NCI-H446 treated with DMSO at 0.1 percent for 48 hours (cell line): ENCODE results near the gene DNAJB1.
"Not testable (repeated sequence)": the region's sequence is repeated elsewhere in the genome, so short reads cannot be mapped to it uniquely, and the experiment has no call there.

ENCODE experiments used
- DNase-seq: peaks from one replicate; lab custom pipeline; 2025; lab: John Stamatoyannopoulos, UW

The DNAJB1 gene

DNA sequence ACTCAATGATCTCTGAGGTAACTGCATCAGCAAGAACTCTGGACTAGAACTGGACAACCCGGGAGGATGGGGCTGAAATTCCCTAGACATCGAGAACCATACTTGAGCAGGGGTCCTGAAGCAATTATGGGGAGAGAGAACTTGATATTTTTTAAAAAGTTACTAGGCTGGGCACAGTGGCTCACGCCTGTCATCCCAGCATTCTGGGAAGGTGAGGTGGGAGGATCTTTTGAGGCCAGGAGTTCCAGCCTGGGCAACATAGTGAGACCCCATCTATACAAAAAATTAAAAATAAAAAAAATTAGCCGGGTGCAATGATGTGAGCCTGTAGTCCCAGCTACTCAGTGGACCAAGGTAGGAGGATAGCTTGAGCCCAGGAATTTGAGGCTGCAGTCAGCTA, 2.3 kb upstream of the DNAJB1 start:
- no peak for DNase-seq

GRCh38 chr19:14519860-14520407, 1.7 kb upstream of the DNAJB1 start:
- DNase-seq: no peak

DNA sequence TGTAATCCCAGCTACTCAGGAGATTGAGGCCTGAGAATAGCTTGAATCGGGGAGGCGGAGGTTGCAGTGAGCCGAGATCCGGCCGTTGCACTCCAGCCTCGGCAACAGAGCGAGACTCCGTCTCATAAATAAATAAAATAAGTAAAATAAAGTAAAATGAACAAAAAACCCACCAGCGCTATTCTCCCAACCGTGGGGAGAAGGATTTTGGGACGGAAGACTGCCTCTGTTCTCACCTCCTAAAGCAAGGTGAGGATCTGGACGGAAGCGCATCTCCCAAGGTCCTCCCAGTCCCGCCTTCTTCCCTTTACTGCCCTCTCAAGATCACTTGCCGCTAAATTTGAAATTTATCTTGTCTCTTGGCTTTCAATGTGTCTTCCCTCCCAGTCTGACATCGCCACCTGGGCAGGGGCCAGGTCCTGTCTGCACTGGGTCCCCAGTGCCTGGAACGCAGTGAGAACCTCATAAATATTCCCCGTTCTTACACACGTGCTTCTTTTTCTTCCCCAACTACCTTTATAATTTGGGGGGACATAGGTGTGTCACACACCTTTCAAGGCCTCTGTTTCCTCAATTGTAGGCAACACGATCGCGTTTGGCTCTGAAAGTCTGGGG, 1.2 kb upstream of the DNAJB1 start:
- no peak for DNase-seq

GRCh38 chr19:14517446-14517839, 754 bp downstream of the DNAJB1 start:
- no peak for DNase-seq

DNA sequence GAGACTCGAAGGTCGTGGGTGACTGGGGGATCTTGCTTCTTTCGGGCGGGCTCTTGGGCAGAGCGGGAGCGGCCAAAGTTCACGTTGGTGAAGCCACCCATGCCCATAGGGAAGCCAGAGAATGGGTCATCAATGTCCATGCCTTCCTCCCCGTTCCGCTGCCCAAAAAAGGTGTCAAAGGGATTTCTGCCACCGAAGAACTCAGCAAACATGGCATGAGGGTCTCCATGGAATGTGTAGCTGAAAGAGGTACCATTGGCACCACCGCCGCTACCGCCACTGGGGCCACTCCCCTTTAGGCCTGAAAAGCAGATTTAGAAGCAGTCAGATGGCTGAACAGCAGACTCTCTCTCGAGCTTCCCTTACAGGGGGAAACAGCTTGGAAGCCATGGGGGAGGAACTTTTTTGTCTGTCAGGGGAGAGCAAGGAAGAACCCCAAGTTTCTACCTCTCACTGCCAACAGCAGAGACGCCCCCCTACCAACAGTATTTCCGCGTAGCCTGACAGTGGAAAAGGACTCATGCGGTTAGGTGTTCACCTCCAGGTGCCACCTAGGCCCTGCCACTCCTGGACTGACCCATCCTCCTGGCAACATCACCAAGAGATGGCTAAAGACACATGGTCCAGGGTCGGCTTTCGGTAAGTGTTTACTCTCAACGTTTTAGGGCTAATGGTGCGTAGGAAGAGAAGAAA, 1.3 kb downstream of the DNAJB1 start:
- DNase-seq: no peak

GRCh38 chr19:14516048-14516534, 2.1 kb downstream of the DNAJB1 start:
- DNase-seq: no peak

- DNase-seq: no peak
Observed at GRCh38 chr19:14515501-14516047, 2.6 kb downstream of the DNAJB1 start.

- DNase-seq: no peak
Observed at GRCh38 chr19:14514215-14514863, 3.9 kb downstream of the DNAJB1 start.

DNA sequence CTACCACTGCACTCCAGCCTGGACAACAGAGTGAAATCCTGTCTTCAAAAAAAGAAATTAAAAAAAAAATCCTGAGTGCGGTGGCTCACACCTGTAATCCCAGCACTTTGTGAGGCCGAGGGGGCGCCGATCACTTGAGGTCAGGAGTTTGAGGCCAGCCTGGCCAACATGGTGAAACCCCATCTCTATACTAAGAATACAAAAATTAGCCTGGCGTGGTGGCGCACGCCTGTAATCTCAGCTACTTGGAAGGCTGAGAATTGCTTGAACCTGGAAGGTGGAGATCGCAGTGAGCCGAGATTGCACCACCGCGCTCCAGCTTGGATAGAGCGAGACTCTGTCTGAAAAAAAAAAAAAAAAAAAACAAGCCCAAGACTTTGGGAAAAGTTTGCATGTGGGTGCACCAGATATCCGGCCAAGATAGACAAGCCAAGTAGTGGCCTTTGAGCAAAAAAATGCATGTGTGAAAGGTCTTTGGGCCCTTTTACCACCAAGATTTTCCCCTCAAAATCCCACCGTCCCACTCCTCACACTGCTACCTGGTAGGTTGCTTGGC, 5.7 kb downstream of the DNAJB1 start:
- no peak for DNase-seq

DNA sequence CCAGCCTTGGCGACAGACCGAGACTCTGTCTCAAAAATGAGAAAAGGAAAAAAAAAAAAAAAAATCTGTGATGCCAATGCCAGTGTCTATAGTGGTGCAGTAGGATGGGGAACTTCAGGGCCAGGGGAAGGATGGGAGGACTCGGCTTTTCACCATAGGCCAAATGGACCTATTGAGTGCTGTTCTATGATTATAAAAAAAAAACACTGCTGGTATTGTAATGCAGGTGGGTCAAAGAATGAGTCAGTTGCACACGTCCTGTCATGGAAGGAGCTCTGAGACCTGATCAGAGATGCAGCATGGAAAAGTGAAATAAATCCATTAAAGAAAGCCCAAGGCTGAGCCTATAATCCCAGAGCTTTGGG, 7.0 kb downstream of the DNAJB1 start:
- no peak for DNase-seq

DNA sequence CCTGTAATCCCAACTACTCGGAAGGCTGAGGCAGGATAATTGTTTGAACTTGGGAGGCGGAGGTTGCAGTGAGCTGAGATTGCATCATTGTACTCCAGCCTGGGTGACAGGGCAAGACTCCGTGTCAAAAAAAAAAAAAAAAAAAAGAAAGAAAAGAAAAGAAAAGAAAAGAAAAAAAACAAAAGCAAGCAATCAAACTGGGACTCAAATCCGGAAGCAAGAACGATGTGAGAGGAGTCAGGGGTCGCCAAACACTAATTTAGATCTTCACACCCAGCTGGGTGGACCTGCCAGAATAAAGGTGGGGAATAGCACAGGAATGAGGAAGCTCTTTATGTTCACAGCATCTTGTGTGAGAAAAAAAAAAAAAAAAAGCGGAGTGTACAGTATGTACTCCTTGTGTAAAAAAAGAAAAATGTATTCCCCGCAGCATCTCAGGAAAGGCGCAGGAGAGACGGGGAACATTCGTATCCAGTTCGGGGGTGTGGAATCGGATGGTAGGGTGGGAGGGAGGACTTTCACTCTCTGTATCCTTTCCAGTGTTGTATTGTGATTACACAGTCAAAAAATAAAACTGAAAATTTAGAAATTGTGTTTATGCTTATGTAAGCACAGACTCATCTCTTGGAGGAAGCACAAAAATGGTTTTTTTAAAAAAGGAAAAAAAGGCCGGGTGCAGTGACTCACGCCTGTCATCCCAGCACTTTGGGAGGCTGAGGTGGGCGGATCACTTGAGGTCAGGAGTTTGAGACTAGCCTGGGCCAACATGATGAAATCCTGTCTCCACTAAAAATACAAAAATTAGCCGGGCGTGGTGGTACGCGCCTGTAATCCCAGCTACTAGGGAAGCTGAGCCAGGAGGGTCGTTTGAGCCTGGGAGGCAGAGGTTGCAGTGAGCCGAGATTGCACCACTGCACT, 7.6 kb downstream of the DNAJB1 start:
- DNase-seq: no peak

- no peak for DNase-seq
Observed at GRCh38 chr19:14507704-14508542, 10.3 kb downstream of the DNAJB1 start.

GRCh38 chr19:14505488-14506239, 12.5 kb downstream of the DNAJB1 start:
- DNase-seq: no peak

DNA sequence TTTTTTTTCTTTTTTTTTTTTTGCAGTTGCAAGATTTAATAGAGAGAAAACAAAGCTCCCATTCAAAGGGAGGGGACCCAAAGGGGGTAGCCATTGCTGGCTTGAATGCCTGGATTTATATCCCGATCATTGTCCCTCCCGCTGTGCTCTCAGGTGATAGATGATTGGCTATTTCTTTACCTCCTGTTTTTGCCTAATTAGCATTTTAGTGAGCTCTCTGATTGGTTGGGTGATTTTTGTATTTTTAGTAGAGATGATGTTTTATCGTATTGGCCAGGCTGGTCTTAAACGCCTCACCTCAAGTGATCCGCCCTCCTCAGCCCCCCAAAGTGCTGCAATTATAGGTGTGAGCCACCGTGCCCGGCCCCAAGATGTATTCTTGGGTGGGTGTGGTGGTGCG, 13.6 kb downstream of the DNAJB1 start:
- not testable (repeated sequence) for DNase-seq

DNA sequence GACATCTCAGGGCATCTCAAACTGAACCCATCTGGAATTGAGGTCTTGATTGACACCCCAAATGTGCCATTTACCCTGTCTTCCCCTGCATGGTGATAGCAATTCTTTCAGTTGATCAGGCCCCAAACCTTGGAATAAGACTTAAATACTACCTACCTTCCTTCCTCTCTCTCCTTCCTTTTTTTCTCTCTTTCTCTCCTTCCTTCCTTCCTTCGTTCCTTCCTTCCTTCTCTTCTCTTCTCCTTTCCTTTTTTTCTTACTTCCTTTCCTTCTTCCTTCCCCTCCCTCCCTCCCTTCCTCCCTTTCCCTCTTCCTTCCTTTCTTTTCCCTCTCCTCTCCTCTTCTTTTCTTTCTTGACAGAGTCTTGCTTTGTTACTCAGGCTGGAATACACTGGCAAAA, 14.9 kb downstream of the DNAJB1 start:
- no peak for DNase-seq

- DNase-seq: no peak
Observed at GRCh38 chr19:14502334-14503092, 15.7 kb downstream of the DNAJB1 start.

DNA sequence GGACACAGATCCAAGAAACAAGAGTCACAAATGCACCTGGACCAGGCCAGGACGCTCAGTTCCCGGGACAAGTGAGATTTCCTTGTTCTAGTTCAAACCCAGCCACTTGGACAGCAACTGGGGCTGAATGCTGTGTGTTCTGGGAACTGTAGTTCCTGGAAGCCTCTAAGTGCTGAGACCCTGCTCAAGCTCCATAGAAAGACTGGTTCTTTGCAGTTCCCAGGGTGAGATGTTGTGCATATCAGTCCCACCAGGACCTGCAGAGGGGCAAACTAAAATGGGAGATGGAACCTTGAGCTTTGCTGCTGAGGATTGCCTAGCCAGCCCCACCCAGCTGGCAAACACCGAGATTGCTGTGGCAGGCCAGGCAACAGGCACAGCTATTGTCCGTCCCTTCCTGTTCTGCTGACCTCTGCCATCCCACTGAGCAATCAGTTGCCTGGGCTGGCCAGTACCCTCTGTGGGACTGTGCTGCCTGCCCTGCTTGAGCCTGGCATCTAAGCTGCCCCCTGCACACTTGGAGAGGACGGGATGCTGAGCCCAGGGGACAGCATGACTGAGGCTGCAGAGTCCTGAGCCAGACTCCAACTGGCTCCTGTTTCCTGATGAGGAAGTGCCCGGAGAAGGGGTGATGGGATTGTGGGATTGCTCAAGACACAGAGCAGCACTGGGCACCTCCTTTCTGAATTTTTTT, 20.8 kb downstream of the DNAJB1 start:
- no peak for DNase-seq

- DNase-seq: no peak
Observed at GRCh38 chr19:14496834-14497227, 21.4 kb downstream of the DNAJB1 start.
